ENCODE data around the gene LRMDA. TPM values are rescaled to one million over a fixed set of nuclear protein-coding genes. Genes with fewer than 3 reads are reported as not detected.

Gene LRMDA
- total RNA-seq, 2 experiments from 2014 or later, result not detected

- ATAC-seq (ENCODE audit: low read depth), result no peak
- no peak overlapping the region for H3K4me3 Mint-ChIP-seq
- no peaks in the 10 kb centered on the region for H3K4me1 Mint-ChIP-seq
Observed at GRCh38 chr10:75451831-75452230, 20.4 kb downstream of the LRMDA start.

GRCh38 chr10:75452997-75453396 lies 21.6 kb downstream of the LRMDA start:
- DNase-seq, result no peak
- no peak overlapping the region for H3K4me3 Mint-ChIP-seq
- no peak overlapping the region for H3K27ac Mint-ChIP-seq
- H3K4me1 Mint-ChIP-seq, result no peaks in the 10 kb centered on the region
- H3K9me3 Mint-ChIP-seq, result no peaks in the 10 kb centered on the region
- no peak for ATAC-seq (ENCODE audit: low read depth)
- H3K36me3 Mint-ChIP-seq, result no peaks in the 10 kb centered on the region
- POLR2A ChIA-PET, result no interaction called here
- H3K27me3 Mint-ChIP-seq, result no peaks in the 10 kb centered on the region

More at GRCh38 chr10:75451831-75452230, 20.4 kb downstream of the LRMDA start:
- POLR2A ChIA-PET, result no interaction called here
- DNase-seq, result no peak
- no peaks in the 10 kb centered on the region for H3K9me3 Mint-ChIP-seq
- no peak overlapping the region for H3K27ac Mint-ChIP-seq
- H3K36me3 Mint-ChIP-seq, result no peaks in the 10 kb centered on the region
- no peaks in the 10 kb centered on the region for H3K27me3 Mint-ChIP-seq

GRCh38 chr10:75456122-75456521 lies 24.7 kb downstream of the LRMDA start:
- POLR2A ChIA-PET, result no interaction called here
- Mint-ChIP-seq H3K4me1 (no peaks in the 10 kb centered on the region), H3K27me3 (no peaks in the 10 kb centered on the region), H3K4me3 (no peak overlapping the region), H3K27ac (no peak overlapping the region), H3K36me3 (no peaks in the 10 kb centered on the region), H3K9me3 (no peaks in the 10 kb centered on the region)
- DNase-seq (no peak), ATAC-seq (ENCODE audit: low read depth) (no peak)

GRCh38 chr10:75460059-75460458 lies 28.6 kb downstream of the LRMDA start:
- H3K9me3 Mint-ChIP-seq, result no peaks in the 10 kb centered on the region

GRCh38 chr10:75461672-75462649 lies 30.5 kb downstream of the LRMDA start:
- H3K27me3 Mint-ChIP-seq, result no peaks in the 10 kb centered on the region
- POLR2A ChIA-PET, result no interaction called here
- no peak for ATAC-seq (ENCODE audit: low read depth)

More at GRCh38 chr10:75460059-75460458, 28.6 kb downstream of the LRMDA start:
- Mint-ChIP-seq H3K4me1 (no peaks in the 10 kb centered on the region), H3K27me3 (no peaks in the 10 kb centered on the region), H3K36me3 (no peaks in the 10 kb centered on the region), H3K27ac (no peak overlapping the region), H3K4me3 (no peak overlapping the region)
- DNase-seq, result no peak
- POLR2A ChIA-PET, result no interaction called here
- no peak for ATAC-seq (ENCODE audit: low read depth)

GRCh38 chr10:75462865-75463264 lies 31.4 kb downstream of the LRMDA start:
- Mint-ChIP-seq H3K9me3 (no peaks in the 10 kb centered on the region), H3K4me1 (no peaks in the 10 kb centered on the region), H3K27me3 (no peaks in the 10 kb centered on the region), H3K36me3 (no peaks in the 10 kb centered on the region), H3K4me3 (no peak overlapping the region), H3K27ac (no peak overlapping the region)
- ATAC-seq (ENCODE audit: low read depth) (no peak), DNase-seq (no peak)
- POLR2A ChIA-PET, result no interaction called here

More at GRCh38 chr10:75461672-75462649, 30.5 kb downstream of the LRMDA start:
- no peaks in the 10 kb centered on the region for H3K9me3 Mint-ChIP-seq
- no peaks in the 10 kb centered on the region for H3K4me1 Mint-ChIP-seq
- no peaks in the 10 kb centered on the region for H3K36me3 Mint-ChIP-seq
- DNase-seq, result no peak
- H3K27ac Mint-ChIP-seq, result no peak overlapping the region
- no peak overlapping the region for H3K4me3 Mint-ChIP-seq

- Mint-ChIP-seq H3K9me3 (no peaks in the 10 kb centered on the region), H3K36me3 (no peaks in the 10 kb centered on the region), H3K4me3 (no peak overlapping the region), H3K27me3 (no peaks in the 10 kb centered on the region), H3K4me1 (no peaks in the 10 kb centered on the region), H3K27ac (no peak overlapping the region)
- POLR2A ChIA-PET, result no interaction called here
- no peak for ATAC-seq (ENCODE audit: low read depth)
- DNase-seq, result no peak
Observed at GRCh38 chr10:75464478-75465449, 33.3 kb downstream of the LRMDA start.

- DNase-seq, result no peak
- no peak for ATAC-seq (ENCODE audit: low read depth)
- no peak overlapping the region for H3K4me3 Mint-ChIP-seq
- POLR2A ChIA-PET, result no interaction called here
- H3K4me1 Mint-ChIP-seq, result no peaks in the 10 kb centered on the region
- H3K27me3 Mint-ChIP-seq, result no peaks in the 10 kb centered on the region
- H3K36me3 Mint-ChIP-seq, result no peaks in the 10 kb centered on the region
- H3K9me3 Mint-ChIP-seq, result no peaks in the 10 kb centered on the region
- no peak overlapping the region for H3K27ac Mint-ChIP-seq
Observed at GRCh38 chr10:75465450-75465827, 34.0 kb downstream of the LRMDA start.

- ATAC-seq (ENCODE audit: low read depth) (no peak), DNase-seq (no peak)
- Mint-ChIP-seq H3K4me3 (no peak overlapping the region), H3K36me3 (no peaks in the 10 kb centered on the region), H3K27me3 (no peaks in the 10 kb centered on the region), H3K4me1 (no peaks in the 10 kb centered on the region), H3K27ac (no peak overlapping the region), H3K9me3 (no peaks in the 10 kb centered on the region)
- POLR2A ChIA-PET, result no interaction called here
Observed at GRCh38 chr10:75466001-75466400, 34.6 kb downstream of the LRMDA start.

- DNase-seq, result no peak
- Mint-ChIP-seq H3K36me3 (no peaks in the 10 kb centered on the region), H3K27ac (no peak overlapping the region), H3K9me3 (no peaks in the 10 kb centered on the region), H3K27me3 (no peaks in the 10 kb centered on the region), H3K4me3 (no peak overlapping the region), H3K4me1 (no peaks in the 10 kb centered on the region)
- POLR2A ChIA-PET, result no interaction called here
- no peak for ATAC-seq (ENCODE audit: low read depth)
Observed at GRCh38 chr10:75466886-75467285, 35.5 kb downstream of the LRMDA start.

GRCh38 chr10:75468612-75469005 lies 37.2 kb downstream of the LRMDA start:
- POLR2A ChIA-PET, result no interaction called here
- Mint-ChIP-seq H3K9me3 (no peaks in the 10 kb centered on the region), H3K4me1 (peaks cover 1% of the 10 kb centered on the region), H3K4me3 (no peak overlapping the region), H3K27ac (no peak overlapping the region), H3K36me3 (no peaks in the 10 kb centered on the region), H3K27me3 (no peaks in the 10 kb centered on the region)
- DNase-seq, result no peak
- no peak for ATAC-seq (ENCODE audit: low read depth)

GRCh38 chr10:75469006-75469616 lies 37.7 kb downstream of the LRMDA start:
- Mint-ChIP-seq H3K27me3 (no peaks in the 10 kb centered on the region), H3K4me1 (peaks cover 1% of the 10 kb centered on the region), H3K36me3 (no peaks in the 10 kb centered on the region), H3K4me3 (no peak overlapping the region), H3K9me3 (no peaks in the 10 kb centered on the region), H3K27ac (no peak overlapping the region)
- DNase-seq (no peak), ATAC-seq (ENCODE audit: low read depth) (no peak)
- POLR2A ChIA-PET, result no interaction called here

GRCh38 chr10:75470901-75471300 lies 39.5 kb downstream of the LRMDA start:
- DNase-seq (no peak), ATAC-seq (ENCODE audit: low read depth) (no peak)
- no peaks in the 10 kb centered on the region for H3K36me3 Mint-ChIP-seq
- H3K27ac Mint-ChIP-seq, result no peak overlapping the region
- no peaks in the 10 kb centered on the region for H3K27me3 Mint-ChIP-seq
- POLR2A ChIA-PET, result no interaction called here
- no peaks in the 10 kb centered on the region for H3K9me3 Mint-ChIP-seq
- peaks cover 1% of the 10 kb centered on the region for H3K4me1 Mint-ChIP-seq
- no peak overlapping the region for H3K4me3 Mint-ChIP-seq
